GM10847 (cell line): ENCODE results near the gene C1QTNF6.

ENCODE experiments used
- POLR2A ChIP-seq: IDR thresholded peaks from 2 replicates; pipeline ENCODE4 v1.6.1; 2011; ENCODE audit not compliant: insufficient read length; ENCODE audit errors: extremely low read depth

Gene C1QTNF6

DNA sequence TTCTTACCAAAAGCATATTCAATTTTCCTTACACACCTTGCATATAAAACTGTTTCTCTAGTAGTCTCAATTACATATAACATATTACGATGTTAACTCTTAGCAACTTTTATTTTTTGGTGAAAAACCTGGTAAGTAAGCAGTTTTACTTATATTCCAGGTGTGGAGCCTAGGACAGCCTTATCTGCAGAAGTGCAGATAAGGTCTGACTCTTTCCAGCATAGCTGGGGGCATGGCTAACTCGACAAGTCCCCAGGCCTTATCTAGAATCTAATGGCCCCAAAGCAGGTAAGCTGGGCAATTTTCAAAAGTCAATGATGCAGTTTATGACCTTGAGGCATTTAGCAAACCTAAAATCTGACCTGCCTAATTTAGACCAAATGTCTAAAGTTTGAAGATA, 4.2 kb upstream of the C1QTNF6 start:
- TF ChIP-seq POLR2A = no peak

DNA sequence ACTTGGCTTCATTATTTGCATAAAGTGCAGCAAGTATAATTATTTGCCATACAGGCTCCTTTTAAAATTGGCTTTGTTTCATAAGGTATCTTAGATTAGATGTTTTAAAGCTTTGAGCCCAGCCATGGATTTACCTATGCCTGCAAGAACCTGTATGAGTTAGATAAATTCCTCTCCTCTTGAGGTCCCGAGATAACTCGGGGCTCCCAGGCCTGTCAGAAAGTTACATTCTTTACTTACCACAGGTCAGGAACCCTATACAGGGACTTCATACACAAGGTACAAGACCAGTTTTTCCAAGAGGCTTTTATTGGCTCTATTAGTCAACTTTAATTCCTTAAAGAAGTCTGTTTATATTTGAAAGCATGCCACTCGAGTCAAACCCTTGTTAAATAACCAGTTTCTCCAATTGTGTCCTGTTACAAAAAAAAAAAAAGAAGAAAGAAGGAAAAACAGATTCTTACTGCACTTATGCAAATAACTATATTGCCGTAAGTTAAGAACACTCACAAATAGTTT, 2.3 kb upstream of the C1QTNF6 start:
- no peak for TF ChIP-seq POLR2A

DNA sequence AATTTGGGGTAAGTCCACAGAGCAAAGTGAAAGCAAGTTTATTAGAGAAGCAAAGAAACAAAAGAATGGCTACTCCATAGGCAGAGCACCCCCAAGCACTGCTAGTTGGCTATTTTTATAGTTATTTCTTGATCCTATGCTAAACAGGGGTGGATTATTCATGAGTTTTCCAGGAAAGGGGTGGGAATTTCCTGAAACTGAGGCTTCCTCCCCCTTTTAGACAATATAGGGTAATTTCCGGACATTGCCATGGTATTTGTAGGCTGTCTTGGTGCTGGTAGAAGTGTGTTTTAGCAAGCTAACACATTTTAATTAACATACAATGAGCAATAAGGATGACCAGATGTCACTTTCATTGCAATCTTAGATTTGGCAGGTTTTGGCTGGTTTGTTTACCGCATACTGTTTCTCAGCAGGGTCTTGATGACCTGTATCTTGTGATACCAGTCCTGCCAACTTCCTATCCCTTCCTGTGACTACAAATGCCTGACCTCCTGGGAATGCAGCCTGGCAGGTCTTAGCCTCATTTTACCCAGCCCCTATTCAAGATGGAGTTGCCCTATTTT, 937 bp upstream of the C1QTNF6 start:
- no peak for TF ChIP-seq POLR2A

DNA sequence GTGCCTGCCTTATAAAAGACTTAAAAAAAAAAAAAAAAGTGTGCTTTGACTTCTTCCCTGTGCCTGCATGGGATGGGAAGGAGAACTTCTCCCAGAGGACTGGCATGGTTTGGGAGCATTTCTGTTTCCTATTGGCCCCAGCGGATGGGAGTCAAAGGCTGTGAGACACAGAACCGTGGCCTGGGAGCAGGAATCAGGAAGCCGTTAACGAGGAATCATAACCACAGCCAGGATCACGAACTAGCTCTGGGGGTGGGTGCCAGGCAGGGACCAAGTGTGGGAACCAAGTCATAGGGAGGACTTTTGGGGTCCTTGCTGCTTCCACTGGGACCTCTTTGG, 526 bp downstream of the C1QTNF6 start:
- no peak for TF ChIP-seq POLR2A

DNA sequence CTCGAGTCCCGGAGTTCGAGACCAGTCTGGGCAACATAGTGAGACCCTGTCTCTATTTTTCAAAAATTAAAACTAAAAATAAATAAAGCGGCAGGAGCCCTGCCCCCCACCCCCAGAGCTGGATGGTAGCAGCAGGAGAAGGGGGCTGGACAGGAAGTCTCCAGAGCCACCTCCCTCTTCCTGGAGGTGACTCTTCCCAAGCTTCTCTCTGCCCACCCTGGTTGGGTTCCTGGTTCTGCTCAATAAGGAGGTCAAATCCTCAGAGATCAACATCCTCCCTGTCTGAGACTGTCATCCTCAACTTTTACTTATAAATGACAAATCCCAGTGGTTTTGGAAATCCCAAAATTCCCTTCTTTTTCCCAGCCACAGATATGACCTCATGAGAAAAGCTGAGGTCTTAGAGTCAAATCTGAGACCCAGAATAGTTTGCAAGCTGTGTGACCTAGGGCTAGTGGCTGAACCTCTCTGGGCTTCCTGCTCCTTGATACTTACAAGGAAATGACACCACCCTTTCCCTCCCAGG, 987 bp downstream of the C1QTNF6 start:
- TF ChIP-seq POLR2A = no peak

DNA sequence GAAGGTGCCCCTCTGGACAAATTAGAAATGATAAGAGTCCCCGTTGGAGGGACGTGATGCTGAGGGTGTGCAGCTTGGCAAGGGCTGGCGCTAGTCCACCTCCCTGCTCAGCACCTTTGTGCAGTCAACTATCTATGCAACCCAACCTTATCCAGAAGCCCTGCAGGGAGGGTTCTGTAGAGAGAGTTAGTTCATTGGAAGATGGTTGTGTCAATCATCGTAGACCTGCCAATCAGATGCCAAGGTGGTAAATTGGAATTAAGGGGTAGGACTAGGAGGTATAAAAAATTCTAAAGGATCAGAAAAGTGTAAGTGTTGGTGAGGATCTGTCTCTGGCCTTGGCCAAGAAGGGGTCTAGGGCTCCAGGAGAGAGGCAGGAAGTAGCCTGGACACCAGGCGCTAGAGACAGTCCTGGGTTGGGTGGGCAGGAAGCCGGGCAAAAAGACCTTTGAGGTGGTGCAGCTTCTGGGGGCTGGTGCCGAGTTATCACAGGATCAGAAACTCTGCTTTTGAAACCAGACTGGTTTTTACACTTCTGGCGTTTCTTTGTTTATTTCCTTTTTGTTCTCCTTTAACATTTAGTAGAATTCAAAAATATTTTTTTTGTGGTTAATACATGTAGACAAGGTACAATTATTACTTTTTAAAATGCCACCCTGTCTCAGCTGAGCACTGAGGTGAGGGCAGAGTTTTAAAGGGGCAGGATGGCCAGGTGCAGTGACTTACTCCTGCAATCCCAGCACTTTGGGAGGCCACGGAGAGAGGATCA, 1.6 kb downstream of the C1QTNF6 start:
- TF ChIP-seq POLR2A = no peak

DNA sequence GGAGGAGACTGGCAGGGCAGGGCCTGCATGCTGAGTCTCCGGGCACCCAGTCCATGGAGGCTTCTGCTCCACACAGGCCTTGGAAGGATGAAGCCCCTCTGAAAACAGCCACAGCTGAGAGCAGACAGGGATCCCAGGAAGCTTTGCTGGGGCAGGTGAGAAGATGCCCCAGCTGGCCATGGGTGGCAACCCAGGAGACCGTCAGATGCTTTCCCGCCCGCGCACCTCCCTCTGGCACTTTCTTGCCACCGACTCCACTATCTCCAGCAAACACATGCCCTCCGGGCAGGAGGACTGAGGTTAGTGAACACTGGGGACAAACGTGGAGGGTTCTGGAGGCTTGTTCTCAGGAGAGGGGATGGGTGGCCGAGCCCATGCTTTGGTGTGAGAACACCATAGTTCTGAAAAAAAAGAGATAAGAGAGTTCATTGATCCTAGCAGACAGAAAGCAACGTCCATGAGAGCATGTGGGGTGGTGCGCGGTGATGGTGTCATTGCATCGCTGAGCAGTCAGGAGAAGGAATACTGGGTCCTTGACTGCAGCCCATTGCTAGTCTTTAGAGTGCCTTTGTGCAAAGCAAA, 2.3 kb downstream of the C1QTNF6 start:
- TF ChIP-seq POLR2A = no peak

DNA sequence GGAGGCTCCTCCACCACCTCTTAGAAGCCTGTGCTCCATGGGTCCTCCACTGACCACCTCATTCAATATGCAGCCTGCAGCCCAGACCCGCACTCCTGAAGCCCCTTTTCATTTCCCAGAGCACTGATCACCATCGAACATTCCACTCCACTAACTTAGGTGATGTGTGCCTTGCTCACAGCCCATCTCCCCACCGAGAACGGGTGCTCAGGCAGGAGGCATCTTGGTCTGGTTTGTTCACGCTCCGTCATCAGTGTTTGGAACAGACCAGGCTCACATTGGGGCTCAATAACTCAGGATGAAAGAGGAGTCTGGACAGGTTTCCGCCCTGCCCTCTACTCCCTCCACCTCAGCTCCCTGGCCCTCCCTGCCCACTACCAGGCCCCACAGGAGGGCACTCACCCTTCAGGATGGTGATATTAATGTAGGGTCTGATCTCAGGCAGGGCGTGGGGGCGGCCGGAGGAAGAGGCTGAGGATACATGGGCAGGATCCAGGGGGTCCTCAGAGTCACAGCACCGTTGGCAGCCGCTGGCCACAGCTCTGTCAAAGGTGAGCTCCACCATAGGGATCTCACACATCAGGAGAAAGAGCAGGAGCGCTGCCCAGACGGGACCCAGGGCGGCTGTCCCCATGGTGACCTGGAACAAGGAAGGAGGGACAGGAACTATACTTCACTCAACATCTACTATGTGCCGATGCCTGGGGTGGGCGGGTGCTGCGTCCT, 3.1 kb downstream of the C1QTNF6 start:
- TF ChIP-seq POLR2A = no peak

DNA sequence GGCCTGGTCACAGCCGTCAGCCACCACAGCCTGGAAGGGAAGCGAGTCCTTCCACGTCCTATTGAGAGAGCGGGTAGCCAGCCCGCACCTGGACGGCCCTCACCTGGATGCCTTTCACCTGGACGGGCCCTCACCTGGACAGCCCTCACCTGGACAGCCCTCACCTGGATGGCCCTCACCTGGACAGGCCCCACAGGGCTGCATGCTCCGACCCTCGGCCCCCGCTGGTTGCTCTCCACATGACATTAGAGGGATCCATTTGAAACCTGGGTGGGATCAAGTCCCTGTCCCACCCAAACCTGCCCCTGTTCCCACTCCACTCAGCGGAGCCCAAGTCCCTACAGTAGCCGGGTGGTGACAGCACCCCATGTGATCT, 3.7 kb downstream of the C1QTNF6 start:
- TF ChIP-seq POLR2A = no peak

DNA sequence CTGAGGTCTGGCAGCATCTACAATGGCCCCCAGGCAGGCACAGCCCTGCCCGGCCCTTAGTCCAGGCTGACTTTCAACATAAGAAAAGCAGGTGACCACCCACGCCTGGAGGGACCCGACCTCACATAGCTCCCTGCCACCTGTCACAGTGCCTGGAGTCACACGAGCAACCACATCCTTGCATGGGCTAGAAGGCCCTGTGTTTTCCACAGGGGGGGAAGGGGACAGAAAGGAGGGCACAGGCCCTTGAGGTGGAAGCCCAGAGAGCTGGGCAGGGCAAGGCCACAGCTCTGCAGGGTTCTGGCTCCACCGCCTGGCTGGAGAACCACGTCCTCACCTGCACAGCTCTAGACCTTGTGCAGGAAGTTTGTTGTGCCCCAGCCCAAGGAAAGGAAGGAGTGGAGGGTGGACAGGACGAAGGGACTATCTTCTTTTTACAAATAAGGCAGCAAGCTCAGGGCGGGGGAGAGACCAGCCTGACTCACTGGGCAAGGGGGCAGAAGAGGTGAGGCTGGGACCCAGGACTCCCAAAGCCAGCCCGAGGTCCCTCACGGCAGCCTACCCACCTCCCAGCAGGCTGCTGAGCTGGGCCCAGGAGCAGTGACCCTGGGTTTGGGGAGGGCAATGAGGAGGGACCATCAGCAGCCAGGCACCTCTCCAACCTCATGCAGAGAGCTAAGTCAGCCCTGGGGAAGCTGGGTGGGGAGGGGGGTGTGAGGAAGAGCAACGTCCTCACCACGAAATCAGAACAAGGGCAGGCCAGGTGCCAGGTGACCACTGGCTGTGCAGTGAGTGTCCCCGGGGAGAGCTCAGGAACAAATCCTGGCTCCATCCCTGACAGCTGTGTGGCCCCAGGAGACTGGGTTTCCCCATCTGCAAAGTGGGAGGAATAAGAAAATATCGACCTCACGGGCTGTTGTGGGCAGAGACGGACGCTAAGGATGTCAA, 4.3 kb downstream of the C1QTNF6 start:
- no peak for TF ChIP-seq POLR2A

DNA sequence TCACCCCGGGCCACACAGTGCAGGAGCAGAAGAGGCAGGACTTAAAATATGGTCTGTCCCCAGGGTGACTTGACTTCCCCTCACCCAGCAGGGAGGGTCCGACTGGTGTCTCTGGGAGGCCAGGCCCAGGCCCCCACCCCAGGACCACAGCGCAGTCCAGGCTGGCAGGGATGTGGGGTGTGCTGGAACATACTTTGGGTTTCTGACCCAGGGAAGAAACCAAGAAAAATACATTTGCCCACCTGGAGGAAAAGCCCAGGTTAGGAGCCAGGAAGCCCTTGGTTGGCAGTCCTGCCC, 5.2 kb downstream of the C1QTNF6 start:
- TF ChIP-seq POLR2A = no peak

DNA sequence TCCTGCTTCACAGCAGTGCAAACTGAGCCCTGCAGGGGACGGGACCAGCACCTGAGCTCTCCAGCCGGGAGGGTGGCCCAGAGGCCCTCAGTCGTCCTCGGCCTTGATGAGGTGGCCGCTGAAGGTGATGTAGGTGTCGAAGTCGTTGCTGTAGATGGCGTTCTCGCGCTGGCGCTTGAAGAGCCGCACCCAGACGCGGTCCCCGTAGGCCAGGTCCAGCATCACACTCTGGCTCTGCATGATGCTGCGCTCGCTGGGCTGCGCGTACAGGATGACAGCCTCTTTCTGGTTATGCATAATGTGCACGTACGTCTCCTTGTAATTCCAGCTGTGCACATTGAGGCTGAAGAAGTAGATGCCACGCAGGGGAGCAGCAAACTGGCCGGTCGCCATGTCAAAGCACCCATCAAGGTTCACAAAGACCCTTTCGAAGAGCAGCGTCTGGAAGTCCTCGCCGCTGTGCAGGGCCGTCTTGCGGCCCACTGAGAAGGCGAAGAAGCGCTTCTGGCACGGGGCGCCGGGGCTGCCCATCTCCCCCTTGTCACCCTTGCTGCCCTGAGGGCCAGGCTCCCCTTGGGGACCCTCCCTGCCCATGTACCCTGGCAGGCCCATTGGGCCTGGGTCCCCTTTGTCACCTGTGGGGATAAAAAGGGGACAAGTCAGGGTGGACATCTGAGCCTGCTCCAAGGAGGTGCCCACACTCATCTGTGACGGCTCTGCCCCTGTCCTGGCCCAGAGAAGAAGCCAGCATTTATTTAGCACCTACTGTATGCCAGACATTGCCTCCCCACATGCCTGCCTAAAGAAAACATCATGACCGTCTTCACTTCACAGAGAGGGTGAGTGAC, 5.7 kb downstream of the C1QTNF6 start:
- no peak for TF ChIP-seq POLR2A

DNA sequence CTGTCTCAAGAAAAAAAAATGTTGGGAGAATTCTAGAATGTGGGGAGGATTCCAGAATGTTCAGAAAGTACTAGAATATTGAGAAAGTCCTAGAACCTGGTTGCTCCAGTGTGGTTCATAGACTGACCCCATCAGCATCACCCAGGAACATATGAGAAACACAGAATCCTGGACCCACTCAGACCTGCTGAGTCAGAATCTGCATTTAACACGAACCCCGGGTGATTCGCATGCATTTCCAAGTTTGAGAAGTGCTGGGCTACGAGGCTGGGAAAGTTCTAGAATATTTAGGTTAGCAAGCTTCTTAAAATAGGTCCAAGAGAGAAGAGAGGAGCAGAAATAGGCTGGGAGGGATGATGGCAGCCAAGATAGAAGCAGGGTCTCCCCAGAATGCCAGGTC, 6.4 kb downstream of the C1QTNF6 start:
- no peak for TF ChIP-seq POLR2A

DNA sequence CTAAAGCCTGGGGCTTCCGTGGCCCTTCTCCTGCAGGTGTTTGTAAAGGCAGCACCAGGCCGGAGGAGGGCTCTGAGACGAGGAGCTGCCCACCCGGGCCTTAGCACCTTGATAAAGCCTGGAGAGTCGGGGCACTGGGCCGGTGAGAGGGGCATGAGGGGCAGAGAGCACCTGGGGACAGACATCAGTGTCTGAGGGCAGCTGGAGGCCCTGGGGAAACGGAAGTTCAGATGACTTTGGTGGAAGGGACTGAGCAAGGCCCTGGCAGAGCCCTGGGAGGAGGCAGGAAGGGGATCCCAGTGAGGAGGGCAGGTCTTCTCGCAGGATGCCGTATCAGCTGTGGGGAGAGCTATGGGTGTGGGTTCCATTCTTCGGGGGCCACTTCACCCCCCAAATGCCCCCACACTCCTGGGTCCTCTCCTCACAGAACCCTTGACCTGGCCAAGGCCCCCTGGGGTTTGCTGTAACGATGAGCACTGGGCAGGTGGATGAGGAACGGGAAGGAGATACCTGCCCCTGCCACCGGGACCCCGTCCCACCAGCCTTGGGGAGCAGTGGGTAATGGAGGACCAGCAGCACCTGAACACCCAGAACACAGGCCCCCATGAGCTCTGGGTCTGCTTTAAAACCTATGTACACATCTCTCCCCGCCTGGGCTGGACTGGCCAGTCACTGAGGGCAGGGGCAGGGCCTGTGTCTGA, 7.4 kb downstream of the C1QTNF6 start:
- TF ChIP-seq POLR2A = no peak
